ENCODE measurements around the gene JTB.
A peak's percentile ranks its signal among the peaks of the same experiment; 100 is the strongest.

The JTB gene

DNA sequence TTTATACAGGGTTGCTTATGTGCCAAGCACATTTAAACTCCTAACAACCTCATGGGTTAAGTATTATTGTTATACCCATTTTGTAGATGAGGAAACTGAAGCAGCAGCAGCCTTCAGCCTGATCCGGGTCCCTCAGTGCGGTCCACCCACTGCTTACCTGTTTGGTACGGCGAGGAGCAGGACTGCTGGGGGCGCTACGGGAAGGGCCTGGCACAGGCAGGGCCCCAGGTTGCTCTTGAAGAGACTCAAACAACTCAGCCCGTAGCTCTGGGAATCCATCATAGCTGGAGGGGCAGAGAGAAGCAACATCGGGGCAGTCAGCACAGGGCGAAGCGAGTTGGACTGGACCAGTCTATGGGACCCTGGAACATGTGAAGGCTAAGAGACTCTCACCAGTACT is 40.1 kb downstream of the JTB start:
- no peak overlapping the region for H3K9ac ChIP-seq (ENCODE audit: low read length)
- no peak overlapping the region for H3K27ac ChIP-seq (ENCODE audit: low read length, poor library complexity, severe bottlenecking)
- H2BK5ac ChIP-seq (ENCODE audit: low read depth, low read length, poor library complexity, severe bottlenecking) = no peak overlapping the region
- no peak overlapping the region for H4K8ac ChIP-seq (ENCODE audit: low read length)
- H3K23ac ChIP-seq (ENCODE audit: low read length in 2 of 2) = no peak overlapping the region
- H3K4ac ChIP-seq (ENCODE audit: low read depth in 1 of 2, low read length in 2 of 2) = no peak overlapping the region
- no peak overlapping the region for H3K18ac ChIP-seq (ENCODE audit: low read depth in 1 of 2, low read length in 2 of 2)
- peaks cover 1% of the 10 kb centered on the region for H3K4me1 ChIP-seq (ENCODE audit: control insufficient read depth, insufficient read depth, low read depth, low read length)
- 95% methylated on average over 10 of the region's 10 CpGs for WGBS
- no peak overlapping the region for H3K4me2 ChIP-seq (ENCODE audit: low read length, poor library complexity, severe bottlenecking)
- H2BK12ac ChIP-seq (ENCODE audit: low read length in 2 of 2) = no peak overlapping the region
- H2BK120ac ChIP-seq (ENCODE audit: low read depth, low read length) = no peak overlapping the region
- no peak overlapping the region for H2BK15ac ChIP-seq (ENCODE audit: low read depth, poor library complexity, severe bottlenecking)
- no peak overlapping the region for H3K14ac ChIP-seq (ENCODE audit: low read length in 2 of 2)
- H2AK5ac ChIP-seq (ENCODE audit: low read length, severe bottlenecking) = no peak overlapping the region
- H4K91ac ChIP-seq (ENCODE audit: low read length) = no peak overlapping the region
- H2AFZ ChIP-seq (ENCODE audit: low read depth, low read length) = no peak overlapping the region
- DNase-seq = no peak
- H3K9me3 ChIP-seq (ENCODE audit: control insufficient read depth, low read length) = no peaks in the 10 kb centered on the region
- H3K79me1 ChIP-seq (replicated peaks; ENCODE audit: low read length, poor library complexity, severe bottlenecking) = peaks cover 33% of the 10 kb centered on the region
- H3K27me3 ChIP-seq (ENCODE audit: control insufficient read depth in 1 of 2, insufficient read depth in 1 of 2, low read length in 2 of 2) = no peaks in the 10 kb centered on the region
- H3K36me3 ChIP-seq (ENCODE audit: control insufficient read depth in 1 of 2, insufficient read depth in 2 of 2, low read depth in 1 of 2, low read length in 2 of 2) = peaks cover 86 to 89% of the 10 kb centered on the region in 2 experiments
- H3K4me3 ChIP-seq (ENCODE audit: insufficient read depth in 1 of 2, low read depth in 1 of 2, low read length in 2 of 2) = no peak overlapping the region

DNA sequence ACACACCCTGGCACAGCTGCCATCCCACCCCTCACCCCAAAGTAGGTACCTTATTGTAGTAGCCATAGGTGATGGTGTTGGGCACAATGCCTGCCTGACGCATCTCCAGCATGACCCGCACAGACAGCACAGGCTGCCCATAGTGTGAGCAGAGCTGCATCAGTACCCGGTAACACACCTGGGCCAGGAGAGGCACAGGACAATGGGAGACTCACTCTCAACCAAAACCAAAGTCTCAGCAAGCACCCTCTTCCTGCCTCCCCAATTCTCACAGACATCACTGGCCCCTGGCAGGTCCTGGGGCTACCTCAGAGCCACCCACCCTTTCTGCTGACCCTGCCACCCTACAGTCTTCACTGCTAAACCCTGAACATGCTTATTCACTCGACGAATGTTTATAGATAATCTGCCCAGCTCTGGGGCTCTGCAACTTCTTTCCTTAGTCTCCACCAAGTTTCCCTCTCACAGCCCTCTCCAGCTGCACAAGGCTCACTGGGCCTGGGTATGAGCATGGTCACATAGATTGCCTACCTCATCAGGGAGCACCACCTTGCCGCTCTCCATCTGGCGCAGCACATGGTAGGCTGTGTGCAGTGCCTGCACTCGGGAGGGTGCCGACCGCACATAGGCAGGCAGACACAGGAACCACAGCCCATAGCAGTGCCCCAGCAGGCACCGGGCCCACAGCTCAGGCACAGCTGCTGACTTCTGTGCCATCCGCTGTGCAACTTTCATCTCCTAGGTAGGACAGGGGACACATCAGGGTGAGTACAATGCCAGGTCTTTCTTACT is 41.3 kb downstream of the JTB start:
- Histone ChIP-seq H3K4me1 (ENCODE audit: control insufficient read depth, insufficient read depth, low read depth, low read length) (peaks cover 1% of the 10 kb centered on the region), H4K91ac (ENCODE audit: low read length) (peak overlapping the region; percentile 15), H3K9ac (ENCODE audit: low read length) (no peak overlapping the region), H2BK12ac (ENCODE audit: low read length in 2 of 2) (no peak overlapping the region), H3K79me1 (replicated peaks; ENCODE audit: low read length, poor library complexity, severe bottlenecking) (peaks cover 23% of the 10 kb centered on the region), H2AK5ac (ENCODE audit: low read length, severe bottlenecking) (no peak overlapping the region), H3K9me3 (ENCODE audit: control insufficient read depth, low read length) (no peaks in the 10 kb centered on the region), H3K14ac (ENCODE audit: low read length in 2 of 2) (no peak overlapping the region), H3K36me3 (ENCODE audit: control insufficient read depth in 1 of 2, insufficient read depth in 2 of 2, low read depth in 1 of 2, low read length in 2 of 2) (peaks cover 82 to 84% of the 10 kb centered on the region in 2 experiments), H2BK15ac (ENCODE audit: low read depth, poor library complexity, severe bottlenecking) (no peak overlapping the region), H3K4me2 (ENCODE audit: low read length, poor library complexity, severe bottlenecking) (no peak overlapping the region), H3K27ac (ENCODE audit: low read length, poor library complexity, severe bottlenecking) (no peak overlapping the region), H2AFZ (ENCODE audit: low read depth, low read length) (no peak overlapping the region), H3K4me3 (ENCODE audit: insufficient read depth in 1 of 2, low read depth in 1 of 2, low read length in 2 of 2) (no peak overlapping the region), H3K23ac (ENCODE audit: low read length in 2 of 2) (no peak overlapping the region), H4K8ac (ENCODE audit: low read length) (peak overlapping the region; percentile 7), H2BK5ac (ENCODE audit: low read depth, low read length, poor library complexity, severe bottlenecking) (no peak overlapping the region), H3K27me3 (ENCODE audit: control insufficient read depth in 1 of 2, insufficient read depth in 1 of 2, low read length in 2 of 2) (no peaks in the 10 kb centered on the region), H3K4ac (ENCODE audit: low read depth in 1 of 2, low read length in 2 of 2) (no peak overlapping the region), H3K18ac (ENCODE audit: low read depth in 1 of 2, low read length in 2 of 2) (no peak overlapping the region), H2BK120ac (ENCODE audit: low read depth, low read length) (no peak overlapping the region)
- DNase-seq = no peak
- WGBS = 96% methylated on average over 11 of the region's 12 CpGs

DNA sequence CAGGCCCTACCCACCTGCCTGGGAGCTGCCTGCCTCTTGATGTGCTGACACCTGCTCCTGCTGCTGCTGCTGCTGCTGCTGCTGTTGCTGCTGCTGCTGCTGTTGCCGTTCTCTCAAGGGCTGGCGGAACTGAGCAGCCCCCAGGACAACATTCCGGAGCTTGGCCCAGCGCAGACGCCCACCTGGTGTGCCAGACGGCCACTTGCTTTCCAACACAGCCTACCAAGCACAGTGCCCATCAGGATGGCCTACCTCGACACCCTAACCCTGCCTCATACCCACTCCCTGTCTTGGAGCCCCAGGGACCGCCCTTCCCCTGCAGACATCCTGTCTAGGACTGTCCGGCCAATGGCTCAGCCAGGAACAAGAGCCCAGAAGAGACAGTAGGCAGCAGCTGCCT is 42.7 kb downstream of the JTB start:
- 97% methylated on average over 9 of the region's 9 CpGs for WGBS
- no peak overlapping the region for H2AFZ ChIP-seq (ENCODE audit: low read depth, low read length)
- H3K27me3 ChIP-seq (ENCODE audit: control insufficient read depth in 1 of 2, insufficient read depth in 1 of 2, low read length in 2 of 2) = no peaks in the 10 kb centered on the region
- H3K36me3 ChIP-seq (ENCODE audit: control insufficient read depth in 1 of 2, insufficient read depth in 2 of 2, low read depth in 1 of 2, low read length in 2 of 2) = peaks cover 80 to 82% of the 10 kb centered on the region in 2 experiments
- H3K4me2 ChIP-seq (ENCODE audit: low read length, poor library complexity, severe bottlenecking) = no peak overlapping the region
- no peak overlapping the region for H2AK5ac ChIP-seq (ENCODE audit: low read length, severe bottlenecking)
- no peak overlapping the region for H4K91ac ChIP-seq (ENCODE audit: low read length)
- peaks cover 15% of the 10 kb centered on the region for H3K79me1 ChIP-seq (replicated peaks; ENCODE audit: low read length, poor library complexity, severe bottlenecking)
- H2BK5ac ChIP-seq (ENCODE audit: low read depth, low read length, poor library complexity, severe bottlenecking) = no peak overlapping the region
- H2BK12ac ChIP-seq (ENCODE audit: low read length in 2 of 2) = no peak overlapping the region
- no peak for DNase-seq
- no peak overlapping the region for H3K23ac ChIP-seq (ENCODE audit: low read length in 2 of 2)
- H3K18ac ChIP-seq (ENCODE audit: low read depth in 1 of 2, low read length in 2 of 2) = no peak overlapping the region
- H3K9ac ChIP-seq (ENCODE audit: low read length) = no peak overlapping the region
- no peak overlapping the region for H3K4ac ChIP-seq (ENCODE audit: low read depth in 1 of 2, low read length in 2 of 2)
- H3K4me3 ChIP-seq (ENCODE audit: insufficient read depth in 1 of 2, low read depth in 1 of 2, low read length in 2 of 2) = no peak overlapping the region
- H3K9me3 ChIP-seq (ENCODE audit: control insufficient read depth, low read length) = no peaks in the 10 kb centered on the region
- no peak overlapping the region for H3K27ac ChIP-seq (ENCODE audit: low read length, poor library complexity, severe bottlenecking)
- peaks cover 1% of the 10 kb centered on the region for H3K4me1 ChIP-seq (ENCODE audit: control insufficient read depth, insufficient read depth, low read depth, low read length)
- no peak overlapping the region for H2BK120ac ChIP-seq (ENCODE audit: low read depth, low read length)
- H4K8ac ChIP-seq (ENCODE audit: low read length) = no peak overlapping the region
- no peak overlapping the region for H2BK15ac ChIP-seq (ENCODE audit: low read depth, poor library complexity, severe bottlenecking)
- H3K14ac ChIP-seq (ENCODE audit: low read length in 2 of 2) = no peak overlapping the region

DNA sequence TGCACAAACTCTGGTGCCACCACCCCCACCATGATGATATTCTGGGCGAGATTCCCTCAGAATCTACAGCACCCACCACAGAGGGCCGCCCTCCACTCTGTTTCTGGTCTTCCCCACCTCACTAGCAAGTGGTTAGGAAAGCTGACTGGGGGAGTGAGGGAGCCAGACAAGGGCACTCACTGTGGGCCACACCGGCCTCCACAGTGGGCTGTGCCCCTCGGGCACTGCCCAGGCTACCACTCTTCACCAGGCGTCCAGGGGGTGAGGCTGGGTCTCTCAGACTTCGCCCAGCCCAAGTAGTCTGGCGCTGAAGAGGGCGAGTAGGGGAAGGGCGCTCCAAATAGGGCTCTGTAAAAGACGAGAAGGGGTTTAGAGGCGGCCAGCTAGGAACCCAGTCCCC is 43.5 kb downstream of the JTB start:
- Histone ChIP-seq H4K91ac (ENCODE audit: low read length) (no peak overlapping the region), H3K27ac (ENCODE audit: low read length, poor library complexity, severe bottlenecking) (no peak overlapping the region), H2BK120ac (ENCODE audit: low read depth, low read length) (no peak overlapping the region), H3K4me3 (ENCODE audit: insufficient read depth in 1 of 2, low read depth in 1 of 2, low read length in 2 of 2) (no peak overlapping the region), H3K27me3 (ENCODE audit: control insufficient read depth in 1 of 2, insufficient read depth in 1 of 2, low read length in 2 of 2) (no peaks in the 10 kb centered on the region), H3K4me2 (ENCODE audit: low read length, poor library complexity, severe bottlenecking) (no peak overlapping the region), H3K4me1 (ENCODE audit: control insufficient read depth, insufficient read depth, low read depth, low read length) (peaks cover 1% of the 10 kb centered on the region), H3K18ac (ENCODE audit: low read depth in 1 of 2, low read length in 2 of 2) (no peak overlapping the region), H3K23ac (ENCODE audit: low read length in 2 of 2) (no peak overlapping the region), H3K79me1 (replicated peaks; ENCODE audit: low read length, poor library complexity, severe bottlenecking) (peaks cover 13% of the 10 kb centered on the region), H3K9me3 (ENCODE audit: control insufficient read depth, low read length) (no peaks in the 10 kb centered on the region), H3K14ac (ENCODE audit: low read length in 2 of 2) (no peak overlapping the region), H3K9ac (ENCODE audit: low read length) (no peak overlapping the region), H2BK12ac (ENCODE audit: low read length in 2 of 2) (no peak overlapping the region), H2AFZ (ENCODE audit: low read depth, low read length) (no peak overlapping the region), H2BK5ac (ENCODE audit: low read depth, low read length, poor library complexity, severe bottlenecking) (no peak overlapping the region), H3K4ac (ENCODE audit: low read depth in 1 of 2, low read length in 2 of 2) (no peak overlapping the region), H2BK15ac (ENCODE audit: low read depth, poor library complexity, severe bottlenecking) (no peak overlapping the region), H4K8ac (ENCODE audit: low read length) (no peak overlapping the region), H3K36me3 (ENCODE audit: control insufficient read depth in 1 of 2, insufficient read depth in 2 of 2, low read depth in 1 of 2, low read length in 2 of 2) (peaks cover 77 to 78% of the 10 kb centered on the region in 2 experiments), H2AK5ac (ENCODE audit: low read length, severe bottlenecking) (no peak overlapping the region)
- WGBS = 97% methylated on average over 10 of the region's 11 CpGs
- no peak for DNase-seq
